Mesendoderm (in vitro differentiated cells): ENCODE measurements around the gene PLA2G3. TPM values are rescaled to one million over a fixed set of nuclear protein-coding genes. Genes with fewer than 3 reads are reported as not detected.

Experiments used
- DNase-seq: peaks from one replicate; pipeline ENCODE4 v3.0.0; 2013
- H2AK5ac ChIP-seq: 2 replicates; pipeline ENCODE4 v1.6.1; 2013; ENCODE audit warnings: low read length, inconsistent platforms
- H2BK120ac ChIP-seq: 2 replicates; pipeline ENCODE4 v1.6.1; 2013; ENCODE audit warnings: low read depth, mild to moderate bottlenecking, low read length, moderate library complexity, mixed read lengths
- H2BK15ac ChIP-seq: replicated peaks from 2 replicates; pipeline ENCODE4 v1.6.1; 2013; ENCODE audit warnings: low read depth, mild to moderate bottlenecking, moderate library complexity
- H2BK5ac ChIP-seq: 2 replicates; pipeline ENCODE4 v1.6.1; 2013; ENCODE audit warnings: low read length, inconsistent platforms
- H3K18ac ChIP-seq: 2 replicates; pipeline ENCODE4 v1.6.1; 2013; ENCODE audit warnings: mild to moderate bottlenecking, low read length, mixed read lengths
- H3K23ac ChIP-seq: one replicate; pipeline ENCODE4 v1.6.1; 2013; ENCODE audit warnings: low read length
- H3K27ac ChIP-seq: 2 replicates; pipeline ENCODE4 v1.5.1; 2013; ENCODE audit warnings: low read depth, mild to moderate bottlenecking, inconsistent platforms, low read length, moderate library complexity
- H3K27me3 ChIP-seq: 2 replicates; pipeline ENCODE4 v1.6.1; 2013; ENCODE audit warnings: low read length, control low read depth, mild to moderate bottlenecking, inconsistent platforms; ENCODE audit not compliant: insufficient read depth, poor library complexity
- H3K36me3 ChIP-seq: 2 replicates; pipeline ENCODE4 v1.6.1; 2013; ENCODE audit warnings: low read length, inconsistent platforms; ENCODE audit not compliant: control insufficient read depth, insufficient read depth
- H3K4ac ChIP-seq: one replicate; pipeline ENCODE4 v1.6.1; 2013; ENCODE audit warnings: low read depth, mild to moderate bottlenecking, low read length, moderate library complexity
- H3K4me1 ChIP-seq: 2 replicates; pipeline ENCODE4 v1.6.1; 2013; ENCODE audit warnings: low read depth, low read length, inconsistent platforms; ENCODE audit not compliant: control insufficient read depth
- H3K4me2 ChIP-seq: 2 replicates; pipeline ENCODE4 v1.6.1; 2013; ENCODE audit warnings: low read length
- H3K4me3 ChIP-seq: 2 replicates; pipeline ENCODE4 v1.5.1; 2013; ENCODE audit warnings: mild to moderate bottlenecking, low read length
- H3K56ac ChIP-seq: one replicate; pipeline ENCODE4 v1.6.1; 2013; ENCODE audit warnings: low read length
- H3K79me1 ChIP-seq: 2 replicates; pipeline ENCODE4 v1.6.1; 2013; ENCODE audit warnings: low read length, inconsistent platforms
- H3K79me2 ChIP-seq: 2 replicates; pipeline ENCODE4 v1.6.1; 2013; ENCODE audit warnings: mild to moderate bottlenecking, low read length; ENCODE audit not compliant: control insufficient read depth, insufficient read depth
- H3K9ac ChIP-seq: 2 replicates; pipeline ENCODE4 v1.6.1; 2013; ENCODE audit warnings: low read length, inconsistent platforms
- H4K5ac ChIP-seq: one replicate; pipeline ENCODE4 v1.6.1; 2013; ENCODE audit warnings: low read length
- H4K8ac ChIP-seq: one replicate; pipeline ENCODE4 v1.6.1; 2013; ENCODE audit warnings: low read depth, mild to moderate bottlenecking, control low read depth, low read length, moderate library complexity
- WGBS: extraction: QIAGEN DNeasy Blood & Tissue Kit; methylation state at CpG from one replicate; pipeline ENCODE4 v1.1.7; 2013; ENCODE audit warnings: low lambda C conversion rate, missing lambda C conversion rate; ENCODE audit not compliant: insufficient coverage; ENCODE audit errors: extremely low coverage; 5-methylcytosine and 5-hydroxymethylcytosine counted together
- polyA plus RNA-seq, 2 experiments: library from polyadenylated mRNA; stranded (reverse); fragments of 200-250 nt; gene quantifications; one replicate each; pipeline ENCODE4 v1.2.3, GENCODE V29; 2013

PLA2G3 gene, protein sequence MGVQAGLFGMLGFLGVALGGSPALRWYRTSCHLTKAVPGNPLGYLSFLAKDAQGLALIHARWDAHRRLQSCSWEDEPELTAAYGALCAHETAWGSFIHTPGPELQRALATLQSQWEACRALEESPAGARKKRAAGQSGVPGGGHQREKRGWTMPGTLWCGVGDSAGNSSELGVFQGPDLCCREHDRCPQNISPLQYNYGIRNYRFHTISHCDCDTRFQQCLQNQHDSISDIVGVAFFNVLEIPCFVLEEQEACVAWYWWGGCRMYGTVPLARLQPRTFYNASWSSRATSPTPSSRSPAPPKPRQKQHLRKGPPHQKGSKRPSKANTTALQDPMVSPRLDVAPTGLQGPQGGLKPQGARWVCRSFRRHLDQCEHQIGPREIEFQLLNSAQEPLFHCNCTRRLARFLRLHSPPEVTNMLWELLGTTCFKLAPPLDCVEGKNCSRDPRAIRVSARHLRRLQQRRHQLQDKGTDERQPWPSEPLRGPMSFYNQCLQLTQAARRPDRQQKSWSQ
- 10.6 TPM for polyA plus RNA-seq (2013, experiment 1 of 2)
- 11.4 TPM for polyA plus RNA-seq (2013, experiment 2 of 2)

DNA sequence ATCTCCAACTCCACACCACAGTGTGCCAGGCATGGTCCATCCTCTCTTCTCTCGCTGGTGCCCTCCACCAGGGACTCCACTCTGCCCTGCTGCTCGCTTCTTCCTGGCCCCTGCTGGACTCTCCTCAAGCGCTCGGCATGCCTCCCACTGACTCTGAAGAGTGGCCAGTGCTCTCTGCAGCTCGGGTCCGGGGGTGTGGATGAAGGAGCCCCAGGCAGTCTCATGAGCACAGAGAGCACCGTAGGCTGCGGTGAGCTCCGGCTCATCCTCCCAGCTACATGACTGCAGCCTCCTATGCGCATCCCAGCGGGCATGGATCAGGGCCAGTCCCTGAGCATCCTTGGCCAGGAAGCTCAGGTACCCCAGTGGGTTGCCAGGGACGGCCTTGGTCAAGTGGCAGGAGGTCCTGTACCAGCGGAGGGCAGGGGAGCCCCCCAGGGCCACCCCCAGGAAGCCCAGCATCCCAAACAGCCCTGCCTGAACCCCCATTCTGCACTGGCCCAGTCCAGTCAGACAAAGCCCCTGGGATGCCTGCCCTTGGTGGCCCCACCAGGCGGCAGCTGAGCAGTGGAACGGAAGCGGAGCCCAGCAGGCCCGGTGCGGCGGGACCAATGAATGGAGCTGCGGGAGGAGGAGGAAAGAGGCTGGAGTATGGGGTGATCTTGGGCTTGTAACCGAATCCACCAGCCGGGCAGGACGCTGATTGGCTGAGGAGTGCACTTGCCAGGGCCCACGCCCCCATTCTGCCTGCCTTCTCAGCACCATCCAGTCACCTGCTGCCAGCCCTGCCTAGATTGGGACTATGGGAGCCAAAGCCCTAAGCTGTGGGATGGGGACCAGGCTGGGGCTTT, at the start of gene PLA2G3:
Gene PLA2G3, minus strand, starts transcription at position 643 of the 851 bp plus-strand sequence. Its CDS starts 154 bp downstream, at position 489.
- peak within 1 kb of the TSS; percentile 46 for H3K4ac ChIP-seq
- no peak within 1 kb of the TSS for H4K5ac ChIP-seq
- H3K4me1 ChIP-seq: peaks cover 4% of the 10 kb centered on the region
- H3K79me2 ChIP-seq: peaks cover 11% of the 10 kb centered on the region
- no peak within 1 kb of the TSS for H4K8ac ChIP-seq
- DNase-seq: peak; percentile 98
- no peak within 1 kb of the TSS for H3K23ac ChIP-seq
- H3K79me1 ChIP-seq: peaks cover 7% of the 10 kb centered on the region
- peaks cover 3% of the 10 kb centered on the region for H3K36me3 ChIP-seq
- peak within 1 kb of the TSS; percentile 38 for H2BK5ac ChIP-seq
- H3K27ac ChIP-seq: no peak within 1 kb of the TSS
- H3K9ac ChIP-seq: peak within 1 kb of the TSS; percentile 65
- peak within 1 kb of the TSS; percentile 10 for H3K18ac ChIP-seq
- peak within 1 kb of the TSS; percentile 76 for H2AK5ac ChIP-seq
- H3K4me3 ChIP-seq: peak within 1 kb of the TSS; percentile 28
- no peak within 1 kb of the TSS for H2BK120ac ChIP-seq
- H3K4me2 ChIP-seq: peak within 1 kb of the TSS; percentile 71
- H2BK15ac ChIP-seq: no peak within 1 kb of the TSS
- H3K56ac ChIP-seq: peak within 1 kb of the TSS; percentile 89
- WGBS: no CpG with 5 or more reads among the region's 24 CpGs
- no peaks in the 10 kb centered on the region for H3K27me3 ChIP-seq

DNA sequence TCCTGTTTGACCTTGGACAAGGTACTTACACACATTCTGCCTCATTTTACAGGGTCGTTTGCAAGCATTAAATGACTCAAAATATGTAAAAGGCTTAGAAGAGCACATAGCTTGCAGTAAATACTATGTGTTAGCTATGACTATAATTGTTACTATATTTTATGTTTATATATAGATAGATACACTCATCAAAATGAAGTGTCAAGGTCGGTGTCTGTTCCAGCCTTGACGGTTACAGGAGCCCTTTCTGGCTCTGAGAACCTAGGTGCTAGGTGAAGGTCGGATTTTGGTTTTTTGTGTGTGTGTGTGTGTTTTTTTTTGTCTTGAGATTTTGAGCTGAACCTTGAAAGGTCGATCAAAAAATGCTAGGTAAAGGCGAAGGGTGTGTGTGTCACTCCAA, 47.3 kb upstream of the PLA2G3 start:
- H2BK5ac ChIP-seq: no peak overlapping the region
- H3K23ac ChIP-seq: no peak overlapping the region
- H3K36me3 ChIP-seq: no peaks in the 10 kb centered on the region
- no peak overlapping the region for H3K9ac ChIP-seq
- no peaks in the 10 kb centered on the region for H3K79me2 ChIP-seq
- H3K4me3 ChIP-seq: no peak overlapping the region
- H4K5ac ChIP-seq: no peak overlapping the region
- no CpG with 5 or more reads among the region's 6 CpGs for WGBS
- no peak overlapping the region for H3K4me2 ChIP-seq
- H2BK120ac ChIP-seq: no peak overlapping the region
- no peaks in the 10 kb centered on the region for H3K4me1 ChIP-seq
- no peak overlapping the region for H4K8ac ChIP-seq
- no peak overlapping the region for H2AK5ac ChIP-seq
- no peak overlapping the region for H3K18ac ChIP-seq
- H3K56ac ChIP-seq: no peak overlapping the region
- DNase-seq: no peak
- no peak overlapping the region for H3K27ac ChIP-seq
- H3K27me3 ChIP-seq: no peaks in the 10 kb centered on the region
- no peaks in the 10 kb centered on the region for H3K79me1 ChIP-seq
- no peak overlapping the region for H3K4ac ChIP-seq
- H2BK15ac ChIP-seq: no peak overlapping the region

DNA sequence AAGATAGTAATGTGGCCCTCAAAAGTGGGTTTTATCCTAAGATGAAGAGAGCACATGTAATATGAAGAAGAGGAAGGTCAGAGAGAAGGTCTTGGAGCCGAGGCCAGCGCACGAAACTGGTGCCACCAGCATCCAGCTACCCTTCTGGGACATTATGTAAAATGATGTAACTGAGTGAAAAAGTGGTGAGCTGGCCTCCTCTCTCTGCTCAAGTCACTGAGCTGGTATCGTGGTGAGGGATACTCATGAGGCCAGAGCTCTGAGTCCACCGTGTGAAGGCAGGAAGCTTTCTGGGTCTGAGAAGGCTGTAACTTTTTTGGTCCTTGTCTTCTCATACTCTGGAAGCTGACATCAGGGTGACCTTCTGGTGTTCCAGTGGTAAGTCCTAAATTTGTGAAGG, 44.7 kb upstream of the PLA2G3 start:
- H3K4me2 ChIP-seq: no peak overlapping the region
- WGBS: no CpG with 5 or more reads among the region's 5 CpGs

DNA sequence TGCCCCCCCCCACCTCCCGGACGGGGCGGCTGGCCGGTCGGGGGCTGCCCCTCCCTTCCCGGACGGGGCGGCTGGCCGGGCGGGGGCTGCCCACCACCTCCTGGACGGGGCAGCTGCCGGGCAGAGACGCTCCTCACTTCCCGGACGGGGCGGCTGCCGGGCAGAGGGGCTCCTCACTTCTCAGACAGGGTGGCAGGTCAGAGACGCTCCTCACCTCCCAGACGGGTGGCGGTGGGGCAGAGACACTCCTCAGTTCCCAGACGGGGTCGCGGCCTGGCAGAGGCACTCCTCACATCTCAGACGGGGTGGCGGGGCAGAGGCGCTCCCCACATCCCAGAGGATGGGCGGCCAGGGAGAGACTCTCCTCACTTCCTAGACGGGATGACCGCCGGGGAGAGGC, 43.7 kb upstream of the PLA2G3 start:
- Histone ChIP-seq H3K79me1 (peaks cover 3% of the 10 kb centered on the region), H3K27ac (no peak overlapping the region), H3K4me2 (no peak overlapping the region), H3K4me3 (no peak overlapping the region), H3K18ac (no peak overlapping the region), H2BK15ac (no peak overlapping the region), H3K23ac (no peak overlapping the region), H4K8ac (no peak overlapping the region), H3K27me3 (no peaks in the 10 kb centered on the region), H3K79me2 (no peaks in the 10 kb centered on the region), H2BK5ac (no peak overlapping the region), H4K5ac (no peak overlapping the region), H3K4me1 (no peaks in the 10 kb centered on the region), H3K4ac (no peak overlapping the region), H2BK120ac (no peak overlapping the region), H2AK5ac (no peak overlapping the region), H3K9ac (no peak overlapping the region), H3K36me3 (no peaks in the 10 kb centered on the region), H3K56ac (no peak overlapping the region)
- DNase-seq: no peak
- WGBS: no CpG with 5 or more reads among the region's 30 CpGs

More for the DNA sequence above, 44.7 kb upstream of the PLA2G3 start:
- Histone ChIP-seq H2BK15ac (no peak overlapping the region), H4K5ac (no peak overlapping the region), H4K8ac (no peak overlapping the region), H3K56ac (no peak overlapping the region), H2BK120ac (no peak overlapping the region), H3K23ac (no peak overlapping the region), H2AK5ac (no peak overlapping the region), H3K9ac (no peak overlapping the region), H3K27ac (no peak overlapping the region), H3K27me3 (no peaks in the 10 kb centered on the region), H3K4me1 (no peaks in the 10 kb centered on the region), H2BK5ac (no peak overlapping the region), H3K79me2 (no peaks in the 10 kb centered on the region), H3K4ac (no peak overlapping the region), H3K18ac (no peak overlapping the region), H3K36me3 (no peaks in the 10 kb centered on the region), H3K4me3 (no peak overlapping the region), H3K79me1 (no peaks in the 10 kb centered on the region)
- no peak for DNase-seq

DNA sequence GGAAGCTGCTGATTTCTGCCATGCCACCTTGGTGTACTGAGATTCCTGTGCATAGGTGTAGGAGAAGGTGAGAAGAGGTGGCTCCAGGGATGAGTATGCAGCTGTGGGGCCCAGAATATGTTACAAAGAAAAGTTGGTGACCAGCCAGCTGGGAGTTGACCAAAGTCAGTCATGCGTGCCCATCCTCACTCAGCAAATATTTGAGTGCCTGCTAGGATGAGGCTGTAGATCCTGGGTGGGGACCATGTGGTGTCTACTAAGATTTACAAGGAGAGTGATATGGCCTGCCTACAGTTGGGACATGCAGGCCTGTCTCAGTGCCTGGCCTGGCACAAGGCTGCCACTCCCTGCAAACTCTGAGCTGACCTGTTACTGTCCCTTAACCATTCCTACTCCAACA, 39.0 kb upstream of the PLA2G3 start:
- Histone ChIP-seq H4K5ac (no peak overlapping the region), H3K79me1 (peaks cover 5% of the 10 kb centered on the region), H3K4ac (no peak overlapping the region), H3K36me3 (no peaks in the 10 kb centered on the region), H3K4me3 (no peak overlapping the region), H3K79me2 (no peaks in the 10 kb centered on the region), H2BK15ac (no peak overlapping the region), H3K18ac (no peak overlapping the region), H2BK5ac (no peak overlapping the region), H4K8ac (no peak overlapping the region), H2BK120ac (no peak overlapping the region), H3K56ac (no peak overlapping the region), H3K27me3 (no peaks in the 10 kb centered on the region), H3K23ac (no peak overlapping the region), H3K4me2 (no peak overlapping the region), H2AK5ac (no peak overlapping the region), H3K27ac (no peak overlapping the region), H3K4me1 (no peaks in the 10 kb centered on the region), H3K9ac (no peak overlapping the region)
- DNase-seq: no peak
- whole genome bisulfite sequencing: no CpG with 5 or more reads among the region's 1 CpG
